GM23248 (cell line): ENCODE results near the gene PCDHA12.

Experiments
- EZH2 ChIP-seq: fragments of 200-600 bp; sonication (generic); IDR thresholded peaks from 2 replicates; pipeline ENCODE4 v1.6.1; 2018; ENCODE audit warnings: antibody characterized with exemption, mild to moderate bottlenecking; ENCODE audit not compliant: insufficient read depth, poor library complexity, severe bottlenecking
- EZH2phosphoT487 ChIP-seq: fragments of 200-600 bp; sonication (generic); IDR thresholded peaks from 2 replicates; pipeline ENCODE4 v1.6.1; 2018; ENCODE audit warnings: antibody characterized with exemption, moderate library complexity, mild to moderate bottlenecking, low read depth; ENCODE audit not compliant: insufficient read depth

DNA sequence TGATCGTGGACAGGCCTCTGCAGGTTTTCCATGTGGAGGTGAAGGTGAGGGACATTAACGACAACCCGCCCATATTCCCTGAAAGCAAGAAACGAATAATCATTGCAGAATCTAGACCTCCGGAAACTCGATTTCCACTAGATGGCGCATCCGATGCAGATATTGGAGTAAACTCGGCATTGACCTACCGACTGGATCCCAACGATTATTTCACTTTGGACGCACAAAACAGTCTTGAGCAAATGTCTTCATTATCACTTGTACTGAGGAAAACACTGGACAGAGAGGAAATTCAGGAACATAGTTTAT, 7.4 kb downstream of the PCDHA12 start:
- TF ChIP-seq EZH2phosphoT487 (no peak), EZH2 (no peak)
